ENCODE data around the gene ARHGAP30.

DNA sequence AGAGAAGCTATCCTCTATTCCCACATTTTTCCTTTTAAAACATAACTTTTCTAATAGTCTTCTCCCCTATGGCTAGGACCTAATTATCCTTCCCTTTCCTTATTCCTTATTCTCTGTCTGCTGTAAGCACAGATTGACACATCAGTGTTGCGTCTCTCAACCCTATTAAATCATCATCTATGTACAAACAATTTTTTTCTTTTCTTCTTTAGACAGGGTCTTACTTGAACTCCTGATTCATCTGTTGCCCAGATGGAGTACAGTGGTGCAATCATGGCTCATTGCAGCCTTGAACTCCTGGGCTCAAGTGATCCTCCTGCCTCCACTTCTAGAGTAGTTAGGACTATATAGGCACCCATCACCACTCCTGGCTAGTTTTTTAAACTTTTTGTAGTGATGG, 36.7 kb upstream of the ARHGAP30 start:
- TF ChIP-seq, protein P1, sequence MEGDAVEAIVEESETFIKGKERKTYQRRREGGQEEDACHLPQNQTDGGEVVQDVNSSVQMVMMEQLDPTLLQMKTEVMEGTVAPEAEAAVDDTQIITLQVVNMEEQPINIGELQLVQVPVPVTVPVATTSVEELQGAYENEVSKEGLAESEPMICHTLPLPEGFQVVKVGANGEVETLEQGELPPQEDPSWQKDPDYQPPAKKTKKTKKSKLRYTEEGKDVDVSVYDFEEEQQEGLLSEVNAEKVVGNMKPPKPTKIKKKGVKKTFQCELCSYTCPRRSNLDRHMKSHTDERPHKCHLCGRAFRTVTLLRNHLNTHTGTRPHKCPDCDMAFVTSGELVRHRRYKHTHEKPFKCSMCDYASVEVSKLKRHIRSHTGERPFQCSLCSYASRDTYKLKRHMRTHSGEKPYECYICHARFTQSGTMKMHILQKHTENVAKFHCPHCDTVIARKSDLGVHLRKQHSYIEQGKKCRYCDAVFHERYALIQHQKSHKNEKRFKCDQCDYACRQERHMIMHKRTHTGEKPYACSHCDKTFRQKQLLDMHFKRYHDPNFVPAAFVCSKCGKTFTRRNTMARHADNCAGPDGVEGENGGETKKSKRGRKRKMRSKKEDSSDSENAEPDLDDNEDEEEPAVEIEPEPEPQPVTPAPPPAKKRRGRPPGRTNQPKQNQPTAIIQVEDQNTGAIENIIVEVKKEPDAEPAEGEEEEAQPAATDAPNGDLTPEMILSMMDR (conservative IDR thresholded peaks at IDR 0.05), result no peak
- TF ChIP-seq ZFX (IDR thresholded peaks at IDR 0.05), result no peak
